Renal cortex interstitium (tissue), 11 donors: ENCODE data around the gene GABBR2. TPM values are rescaled to one million over a fixed set of nuclear protein-coding genes. Genes with fewer than 3 reads are reported as not detected.

Experiments
- DNase-seq, 11 donors: peaks; one replicate each; pipeline ENCODE4 v3.0.0-alpha.2; 2013; ENCODE audit warnings: low read depth in 9 of 11, low spot score in 4 of 11; ENCODE audit errors: extremely low read depth in 1 of 11
- polyA plus RNA-seq, 3 donors: library from polyadenylated mRNA; unstranded; fragments of 120-200 nt; gene quantifications; one replicate each; pipeline ENCODE4 v1.2.1, GENCODE V29; 2013; ENCODE audit not compliant: insufficient read length in 3 of 3

Gene GABBR2
- polyA plus RNA-seq, 3 donors: 4.5 to 5.2 (median 5.0) TPM

DNA sequence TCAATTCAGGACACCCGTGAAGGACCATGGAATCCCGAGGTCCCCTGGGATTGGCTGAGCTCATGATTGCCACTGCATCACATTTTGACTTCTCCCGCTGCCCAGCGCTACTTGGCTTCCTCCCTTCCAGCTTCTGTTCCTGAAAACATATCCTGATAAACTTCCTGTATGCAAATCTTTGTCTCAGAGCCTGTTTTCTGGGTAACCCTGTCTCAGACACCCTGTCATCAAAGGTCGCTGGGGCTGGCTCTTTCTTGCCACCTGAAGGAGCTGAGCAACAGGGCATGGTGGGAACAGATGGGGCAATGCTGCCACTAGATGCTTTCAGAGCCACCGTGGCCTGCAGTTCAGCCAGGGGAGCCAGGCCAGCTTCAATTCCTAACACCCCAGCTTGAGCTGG lies 299.0 kb downstream of the GABBR2 start:
- DNase-seq: no peak

DNA sequence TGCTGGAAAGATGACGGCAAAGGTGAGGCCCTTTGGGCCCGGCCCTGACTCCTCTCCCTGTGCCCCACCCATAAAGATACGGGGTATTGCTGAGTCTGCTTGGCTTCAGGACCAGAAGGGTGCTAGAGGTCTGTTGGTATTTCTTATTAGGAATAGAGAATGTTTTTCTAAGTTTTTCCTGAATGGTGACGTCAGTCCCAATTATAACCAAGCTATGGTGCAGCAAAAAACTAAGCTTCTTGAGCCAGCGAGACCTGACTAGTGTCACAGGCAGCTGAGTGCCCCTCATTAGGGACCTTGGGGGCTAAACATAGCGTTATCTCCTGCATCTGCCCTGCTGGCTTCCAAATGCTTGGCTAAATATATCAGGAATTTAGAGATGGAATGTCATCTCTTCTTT lies 302.3 kb downstream of the GABBR2 start:
- no peak for DNase-seq

DNA sequence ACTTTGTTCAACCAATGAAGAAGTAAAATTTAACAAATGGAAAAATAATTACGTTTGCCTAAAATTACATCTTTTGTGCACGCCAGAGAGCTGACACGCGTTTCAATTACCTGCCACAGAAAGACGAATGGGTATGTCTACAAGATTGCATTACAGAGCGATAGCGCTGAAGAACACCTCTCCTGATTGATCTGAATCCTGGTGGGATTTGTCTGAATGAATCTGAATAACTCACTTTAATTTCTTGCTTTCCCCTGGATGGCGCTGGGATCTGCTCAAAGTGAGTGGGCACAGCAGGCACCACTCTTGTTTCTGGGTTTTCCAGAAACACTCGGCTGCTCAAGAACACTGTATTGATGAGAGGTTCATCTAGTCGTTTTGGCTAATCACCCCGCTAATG lies 304.5 kb downstream of the GABBR2 start:
- DNase-seq: no peak

DNA sequence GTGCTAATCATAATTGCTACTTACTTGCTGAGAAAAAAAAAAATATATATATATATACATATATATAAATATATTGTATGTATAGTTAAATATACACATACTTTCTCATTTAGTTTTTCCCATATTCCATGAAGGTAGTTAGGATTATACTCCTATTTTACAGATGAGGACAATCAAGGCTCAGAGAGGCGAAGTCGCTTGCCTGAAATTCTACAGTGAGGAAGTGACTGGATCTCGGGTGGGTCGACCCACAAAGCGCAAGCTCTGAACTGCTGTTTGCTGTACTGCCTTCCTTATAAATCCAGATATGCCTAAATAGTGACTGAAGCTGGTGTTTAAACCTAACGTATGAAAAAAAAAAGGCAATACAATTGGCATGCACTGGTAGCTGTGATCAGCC lies 305.0 kb downstream of the GABBR2 start:
- no peak for DNase-seq

DNA sequence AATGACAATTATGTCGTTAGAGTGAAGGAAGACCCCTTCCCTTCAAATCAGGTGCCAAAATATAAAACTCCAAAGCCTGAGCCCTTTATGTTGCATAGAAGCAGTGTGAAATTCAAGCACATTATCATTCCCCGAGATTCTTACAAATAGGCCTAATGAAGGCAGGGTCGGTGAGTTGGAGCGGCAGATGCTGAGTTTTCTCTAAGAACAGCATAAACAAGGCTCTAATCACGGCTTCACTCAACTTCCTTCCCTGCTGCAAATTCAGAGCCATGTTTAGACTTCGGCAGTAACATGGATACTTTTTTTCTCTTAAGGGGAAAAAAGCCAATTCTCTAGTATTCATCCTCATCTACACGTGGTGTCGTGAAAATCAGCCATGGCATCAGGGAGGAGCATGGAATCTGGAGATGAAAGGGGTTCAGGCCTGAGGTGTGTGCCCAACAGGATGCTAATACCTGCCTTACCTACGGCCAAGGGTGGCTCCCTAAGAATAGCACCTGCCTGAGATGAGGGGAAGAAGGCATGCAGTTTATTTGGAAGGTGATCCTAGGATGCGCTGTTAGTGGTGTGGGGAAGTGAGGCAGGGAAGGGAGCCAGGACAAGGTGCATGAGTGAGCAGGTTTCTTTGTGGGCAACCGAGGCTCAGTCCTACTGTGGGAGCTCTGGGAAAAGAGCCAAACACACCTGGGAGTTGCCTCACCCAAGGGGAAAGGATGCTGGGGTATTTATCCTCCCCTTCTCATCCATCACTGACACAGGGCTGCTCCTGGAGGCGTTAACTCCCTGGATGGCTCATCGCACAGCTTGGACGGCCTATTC lies 306.5 kb downstream of the GABBR2 start:
- no peak for DNase-seq

DNA sequence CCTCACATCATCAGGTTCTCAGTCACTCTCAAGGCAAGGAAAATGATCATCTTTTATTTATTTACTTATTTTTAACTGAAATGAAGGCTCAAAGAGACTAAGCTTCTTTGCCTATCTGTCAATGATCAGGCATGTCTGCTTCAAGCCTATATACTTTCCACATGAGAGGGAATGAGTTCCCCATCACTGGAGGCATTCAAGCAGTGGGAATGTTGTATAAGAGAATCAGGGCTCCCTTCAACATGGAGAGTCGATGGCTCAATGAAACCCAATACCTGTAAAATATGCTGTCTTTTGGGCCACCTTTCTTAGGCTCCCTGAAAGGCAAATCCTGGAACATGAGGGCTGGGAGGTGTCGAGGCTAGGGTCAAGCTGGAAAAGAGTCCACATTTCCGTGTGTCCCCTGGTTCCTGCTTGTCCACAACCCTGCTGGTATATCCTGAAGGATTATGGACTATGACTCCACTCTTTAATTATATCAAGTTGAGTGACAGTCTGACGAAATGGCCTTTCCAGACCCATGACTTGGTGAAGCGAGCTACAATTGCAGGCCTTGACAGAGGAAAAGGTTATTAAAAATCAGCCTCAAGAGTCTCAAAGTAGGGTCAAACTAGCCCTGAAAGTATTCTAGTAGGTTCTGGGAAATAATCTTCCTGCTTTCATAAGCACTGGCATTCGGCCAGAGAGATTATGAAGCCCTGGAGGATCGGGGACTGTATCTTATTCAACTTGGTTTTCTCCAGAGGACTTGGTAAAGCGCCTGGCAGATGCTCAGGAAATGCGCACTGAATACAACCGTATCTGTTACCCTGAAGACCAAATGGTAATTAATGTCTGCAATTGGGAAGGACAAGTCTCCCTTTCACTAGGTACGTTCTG lies 307.4 kb downstream of the GABBR2 start:
- DNase-seq: no peak

DNA sequence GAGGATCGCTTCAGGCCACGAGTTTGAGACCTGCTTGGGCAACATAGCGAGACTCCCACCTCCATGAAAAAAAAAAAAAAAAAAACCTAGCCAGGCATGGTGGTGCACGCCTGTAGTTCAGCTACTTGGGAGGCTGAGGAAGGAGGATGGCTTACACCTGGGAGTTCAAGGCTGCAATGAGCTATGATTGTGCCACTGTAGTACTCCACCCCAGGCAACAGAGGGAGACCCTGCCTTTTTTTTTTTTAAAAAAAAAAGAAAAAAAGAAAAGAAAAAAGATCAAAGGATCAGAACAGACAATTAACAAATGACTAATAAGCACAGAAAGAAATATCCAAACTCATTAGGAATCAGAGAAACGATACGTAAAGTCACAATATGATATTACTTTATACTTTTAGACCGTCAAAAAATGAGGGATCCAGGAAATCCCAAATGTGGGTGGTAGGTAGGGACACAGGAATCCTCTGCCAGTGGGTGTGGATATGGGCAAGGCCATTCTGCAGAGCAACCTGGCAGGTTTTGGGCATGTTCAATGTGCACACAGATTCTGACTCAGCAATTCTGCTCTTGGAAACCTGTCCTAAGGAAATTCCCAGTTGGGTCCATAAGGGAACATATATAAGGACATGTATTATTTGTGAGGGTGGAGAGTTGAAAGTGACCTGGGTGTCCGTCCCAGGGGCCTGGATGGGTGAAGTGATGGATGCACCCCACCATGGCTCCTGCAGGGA lies 308.6 kb downstream of the GABBR2 start:
- no peak for DNase-seq

DNA sequence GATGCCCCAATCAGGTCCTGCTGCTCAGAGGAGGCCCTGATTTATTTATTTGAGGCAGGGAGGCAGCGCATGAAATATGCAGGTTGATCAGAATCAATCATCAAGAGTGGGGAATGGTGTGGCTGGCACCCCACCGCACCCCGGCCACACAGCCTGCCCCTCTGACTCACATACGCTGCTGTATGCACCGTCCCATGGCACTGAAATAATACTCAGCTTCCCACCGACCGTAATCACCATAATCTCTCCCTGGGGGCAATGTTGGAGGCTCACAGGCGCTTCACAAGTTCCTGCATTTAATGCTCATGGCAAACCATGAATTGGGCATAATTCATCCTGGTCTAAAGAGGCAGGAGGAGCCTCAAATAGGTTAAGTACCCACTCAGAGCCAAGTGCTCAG lies 312.1 kb downstream of the GABBR2 start:
- no peak for DNase-seq

DNA sequence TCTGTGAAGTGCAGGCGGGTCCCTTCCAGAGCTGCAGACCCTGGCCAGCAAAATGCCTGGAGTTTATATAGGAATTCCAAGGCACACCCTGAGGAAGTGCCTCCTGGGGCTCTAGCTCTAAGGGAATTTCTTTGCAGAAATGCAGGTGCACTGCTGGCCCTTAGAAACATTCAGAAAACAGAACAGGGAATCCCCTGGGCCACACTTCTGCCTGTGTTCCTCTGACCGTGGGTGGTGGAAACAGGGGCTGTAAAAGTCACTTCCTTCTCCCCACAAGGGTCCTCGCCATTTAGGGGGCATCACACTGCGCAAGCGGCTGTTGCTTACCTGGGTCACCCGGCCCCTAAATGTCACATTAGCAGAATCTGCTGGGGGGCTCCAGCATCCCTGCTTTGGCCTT lies 312.5 kb downstream of the GABBR2 start:
- DNase-seq: no peak

DNA sequence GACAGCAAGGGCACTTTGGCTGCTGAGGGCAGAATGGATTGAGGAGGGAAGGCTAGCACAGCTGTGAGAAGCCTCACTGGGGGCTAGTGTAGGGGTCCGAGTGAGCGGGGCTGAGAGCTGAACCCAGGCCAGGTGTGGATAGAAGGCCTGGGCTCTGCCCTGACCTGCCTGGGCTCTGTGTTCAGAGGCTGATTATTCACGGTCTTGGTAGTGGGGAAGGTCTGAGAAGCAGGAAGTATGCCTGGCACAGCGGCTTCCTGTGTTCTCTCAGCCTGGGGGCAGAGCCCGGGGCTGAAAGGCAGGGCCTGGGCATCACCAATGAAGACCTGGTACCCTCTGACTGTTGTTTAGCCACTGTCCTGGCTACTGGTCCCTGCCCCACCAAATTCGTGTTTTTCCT lies 316.9 kb downstream of the GABBR2 start:
- no peak for DNase-seq

DNA sequence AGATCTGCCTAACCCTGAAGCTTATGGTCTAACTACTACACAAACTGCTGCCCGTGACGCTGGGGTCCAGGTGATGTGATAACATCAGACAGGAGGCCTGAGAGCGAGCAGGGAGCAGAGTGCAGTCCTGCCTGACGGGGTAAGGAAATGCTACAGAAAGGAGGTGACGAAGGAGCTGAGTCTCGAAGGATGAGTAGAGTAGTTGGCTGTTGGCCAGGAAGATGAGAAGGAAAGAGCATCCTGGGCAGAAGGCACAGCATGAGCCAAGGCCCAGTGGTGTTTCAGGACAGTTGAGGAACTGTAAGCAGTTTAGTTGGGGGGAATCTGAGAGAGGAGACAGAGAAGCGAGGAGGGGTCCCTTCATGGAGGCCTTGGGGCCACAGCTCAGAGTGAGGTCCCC lies 317.3 kb downstream of the GABBR2 start:
- DNase-seq: no peak

DNA sequence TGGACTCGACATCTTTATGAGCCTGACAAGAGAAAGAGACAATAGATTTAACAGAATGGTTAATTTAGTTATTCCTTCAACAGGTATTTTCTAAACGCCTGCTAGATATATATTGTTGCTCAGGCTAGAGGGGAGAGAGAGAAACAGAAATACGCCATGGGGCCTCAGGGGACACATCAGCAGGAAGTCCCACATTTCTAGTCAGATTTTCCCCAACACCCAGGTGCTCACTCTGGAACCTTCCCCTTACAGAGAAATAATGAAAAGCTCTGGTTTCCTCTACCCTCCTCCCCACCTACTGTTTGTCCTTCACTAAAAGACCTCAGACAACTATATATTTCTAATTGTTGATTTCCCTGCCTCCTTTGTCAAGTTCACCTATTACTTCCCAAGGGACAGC lies 323.0 kb downstream of the GABBR2 start:
- no peak for DNase-seq

DNA sequence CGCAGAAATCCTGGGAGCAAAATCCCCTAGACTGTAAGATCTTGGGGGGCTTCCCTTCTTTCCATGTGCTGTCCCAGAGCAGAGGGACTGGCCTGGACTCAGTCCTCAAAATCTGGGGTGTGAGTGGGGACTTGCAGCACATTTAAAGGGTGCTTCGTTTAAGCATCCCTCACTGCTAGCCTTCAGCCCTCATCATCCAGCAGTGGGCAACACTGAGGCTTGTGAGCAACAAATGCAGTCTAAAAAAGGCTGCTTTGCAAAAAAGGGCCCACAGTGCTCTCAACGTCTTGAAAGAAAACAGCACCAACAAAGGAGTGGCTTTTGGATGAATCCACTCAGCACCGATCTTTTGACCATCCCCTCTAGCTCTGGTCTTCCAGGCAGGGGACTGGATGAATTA lies 325.0 kb downstream of the GABBR2 start:
- no peak for DNase-seq

DNA sequence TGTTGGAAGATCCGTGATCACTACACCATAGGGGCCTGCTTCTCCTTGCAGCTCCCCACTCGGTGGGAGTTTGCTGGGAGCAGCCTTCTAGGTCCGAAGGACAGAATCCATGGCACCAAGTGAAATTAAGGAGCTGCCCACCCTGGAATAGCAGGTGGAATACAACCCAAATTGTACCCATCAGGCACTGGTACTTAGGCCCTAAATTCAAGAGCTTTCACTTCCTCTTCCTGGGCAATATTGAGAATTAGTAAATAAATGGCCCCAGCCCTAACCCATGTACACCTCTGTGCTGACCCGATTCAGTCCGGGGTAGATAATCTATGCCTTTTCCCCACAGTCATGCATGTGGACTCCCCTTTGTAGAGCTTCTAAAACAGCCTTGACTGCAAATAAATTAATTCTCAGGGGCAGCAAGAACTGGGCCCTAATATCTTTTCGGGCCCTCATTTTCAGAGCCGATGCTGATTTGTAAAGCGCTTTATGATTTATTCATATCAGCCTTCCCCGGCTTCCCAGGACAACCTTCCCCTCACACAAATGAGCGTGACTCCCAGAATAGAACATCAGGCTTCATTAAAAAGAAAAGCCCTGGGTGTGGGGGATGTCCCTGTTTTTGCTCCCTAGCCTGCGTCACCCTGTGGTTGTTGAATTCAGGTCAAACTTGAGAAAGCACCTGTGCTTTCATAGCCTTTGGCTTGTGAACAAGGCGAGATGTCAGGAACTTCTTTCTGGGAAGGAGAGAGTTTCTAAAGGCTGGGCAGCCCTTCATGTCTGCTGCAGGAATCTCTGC lies 327.2 kb downstream of the GABBR2 start:
- DNase-seq: no peak

DNA sequence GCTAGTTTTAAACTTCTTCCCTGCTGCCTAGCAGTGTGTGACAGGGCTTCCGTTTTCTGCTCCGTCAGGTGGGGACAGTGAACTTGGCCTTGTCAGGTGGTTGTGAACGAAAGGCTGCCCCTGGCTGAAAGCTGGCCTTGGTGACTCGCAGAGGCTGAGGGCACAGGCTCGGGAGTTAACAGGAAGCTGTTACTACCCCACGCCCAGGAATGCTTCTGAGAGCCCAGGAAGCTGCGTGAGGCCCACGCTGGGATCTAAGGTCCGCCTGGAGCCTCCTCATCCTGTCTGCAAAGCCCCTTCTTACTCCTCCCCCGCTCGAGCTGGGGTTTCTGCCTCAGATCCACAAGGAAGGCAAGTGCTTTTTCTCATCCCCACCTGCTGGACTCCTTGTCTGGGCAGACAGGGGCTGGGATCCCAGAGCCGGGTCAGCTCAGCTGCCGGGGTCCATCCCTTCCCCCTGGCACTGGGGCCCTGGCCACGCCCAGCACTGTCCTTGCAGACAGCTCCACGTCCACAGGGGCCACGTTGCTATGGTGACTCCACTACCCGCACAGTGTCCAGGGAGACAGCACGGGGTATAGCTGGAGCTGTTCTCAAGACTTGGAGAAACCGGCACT lies 328.6 kb downstream of the GABBR2 start:
- peak in 6 of 11 donors; percentile 23 to 49 (median 41) for DNase-seq

DNA sequence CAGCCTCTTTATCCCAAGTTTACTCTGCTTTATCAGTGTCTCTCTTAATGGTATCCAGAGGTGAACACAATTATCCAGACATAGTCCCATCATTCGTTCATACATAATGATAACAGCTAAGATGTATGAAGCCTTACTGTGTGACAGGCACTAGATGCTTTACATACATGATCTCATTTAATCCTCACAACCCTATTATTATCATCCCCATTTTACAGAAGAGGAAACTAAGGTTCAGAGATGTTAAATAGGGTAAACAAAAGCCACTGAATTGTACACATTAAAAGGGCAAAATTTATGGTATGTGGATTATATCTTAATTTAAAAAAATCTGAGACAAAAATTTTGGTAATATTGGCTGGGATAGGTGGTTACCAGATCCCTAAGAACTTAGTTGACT lies 329.2 kb downstream of the GABBR2 start:
- no peak for DNase-seq

DNA sequence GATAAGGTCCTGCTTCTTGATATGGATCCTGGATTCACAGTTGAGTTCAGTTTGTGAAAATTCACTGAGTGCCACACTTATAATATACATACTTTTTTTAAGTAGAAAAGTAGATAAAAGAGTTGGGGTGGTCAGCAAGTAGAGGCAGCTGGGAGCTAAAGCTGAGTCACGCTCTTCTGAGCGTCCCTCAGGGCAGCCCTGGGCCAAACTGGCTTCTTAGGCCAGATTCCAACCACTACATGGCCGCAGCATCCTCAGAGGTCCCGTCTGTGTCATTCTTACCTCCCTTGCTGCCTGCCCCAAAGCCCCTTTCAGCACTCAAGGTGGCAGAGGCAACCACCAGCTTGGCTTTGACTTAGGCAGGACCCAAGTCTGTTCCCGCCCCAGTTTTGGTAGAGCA lies 329.9 kb downstream of the GABBR2 start:
- no peak for DNase-seq

DNA sequence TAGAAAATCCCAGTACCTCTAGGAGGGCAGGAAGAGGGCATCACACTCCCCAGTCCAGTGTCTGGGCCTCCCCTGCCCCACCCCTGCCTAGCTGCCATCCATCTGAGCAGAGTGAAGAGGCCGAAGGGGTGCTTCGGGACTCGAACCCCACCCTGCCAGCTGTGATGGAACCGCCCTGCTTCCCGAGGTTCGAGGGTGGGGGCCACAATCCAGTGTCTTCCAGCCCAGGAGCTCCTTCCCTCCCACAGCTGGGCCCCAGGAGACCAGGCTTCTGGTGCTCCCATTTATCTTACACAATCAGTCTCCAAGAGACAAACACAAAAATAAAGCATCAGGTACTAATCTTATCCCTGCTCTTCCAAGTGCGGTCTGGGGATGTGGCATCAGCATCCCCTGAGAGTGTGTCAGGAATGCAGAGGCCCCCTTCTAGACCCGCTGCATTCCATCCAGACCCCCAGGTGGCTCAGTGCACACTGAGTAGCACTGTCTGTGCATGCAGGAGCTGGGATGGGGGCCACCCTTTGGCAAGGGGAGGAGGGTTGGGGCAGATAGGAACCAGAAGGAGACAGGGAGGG lies 330.4 kb downstream of the GABBR2 start:
- no peak for DNase-seq
